Measurements from ENCODE around the gene PDE6G.

GRCh38 chr17:81644496-81644895 is 11.8 kb downstream of the PDE6G start:
- TF ChIP-seq CTCF (IDR thresholded peaks at IDR 0.05) (no peak), POLR2A (IDR thresholded peaks at IDR 0.05) (no peak)

Data from uterus (tissue), 2 donors.